HS-27A (cell line): Measurements from ENCODE around the gene NUMA1.

Experiments used
- DNase-seq: peaks from one replicate; pipeline ENCODE4 v3.0.0-alpha.2; 2012; ENCODE audit warnings: low read depth, missing footprints

NUMA1 gene

GRCh38 chr11:72080326-72081183 is at the start of gene NUMA1, which contains the start of gene LRRC51:
Gene NUMA1, minus strand, starts transcription at chr11:72080542. Its CDS starts 44,599 bp downstream, at chr11:72035943.
Gene LRRC51, plus strand, starts transcription at chr11:72080850. Its CDS starts 8,234 bp downstream, at chr11:72089084.
- DNase-seq: peak; percentile 100

GRCh38 chr11:72129381-72129780 is 49.0 kb upstream of the NUMA1 start:
- no peak for DNase-seq

- no peak for DNase-seq
Measured at GRCh38 chr11:72127923-72128322, 47.6 kb upstream of the NUMA1 start.

GRCh38 chr11:72125956-72126355 is 45.6 kb upstream of the NUMA1 start:
- no peak for DNase-seq

- DNase-seq: no peak
Measured at GRCh38 chr11:72124046-72124445, 43.7 kb upstream of the NUMA1 start.

GRCh38 chr11:72123117-72123653 is 42.8 kb upstream of the NUMA1 start:
- no peak for DNase-seq

- no peak for DNase-seq
Measured at GRCh38 chr11:72122607-72123006, 42.3 kb upstream of the NUMA1 start.

- no peak for DNase-seq
Measured at GRCh38 chr11:72120930-72121329, 40.6 kb upstream of the NUMA1 start.

- no peak for DNase-seq
Measured at GRCh38 chr11:72119198-72119597, 38.9 kb upstream of the NUMA1 start.

GRCh38 chr11:72116019-72116755 is 35.8 kb upstream of the NUMA1 start:
- no peak for DNase-seq

GRCh38 chr11:72114570-72114969 is 34.2 kb upstream of the NUMA1 start:
- DNase-seq: no peak

- no peak for DNase-seq
Measured at GRCh38 chr11:72112978-72113808, 32.9 kb upstream of the NUMA1 start.

- peak; percentile 99 for DNase-seq
Measured at GRCh38 chr11:72112143-72112977, 32.0 kb upstream of the NUMA1 start, which contains the start of gene ANAPC15. Gene ANAPC15, minus strand, starts transcription at chr11:72112695. Its CDS starts 1,419 bp downstream, at chr11:72111276.

- no peak for DNase-seq
Measured at GRCh38 chr11:72111300-72112142, 31.2 kb upstream of the NUMA1 start.

GRCh38 chr11:72105888-72106287 is 25.5 kb upstream of the NUMA1 start, which contains the start of gene TOMT:
Gene TOMT, plus strand, starts transcription at chr11:72105924. Its CDS starts 28 bp downstream, at chr11:72105952.
- DNase-seq: no peak

GRCh38 chr11:72103754-72104167 is 23.4 kb upstream of the NUMA1 start:
- DNase-seq: no peak

GRCh38 chr11:72102946-72103753 is 22.8 kb upstream of the NUMA1 start, which contains the start of gene LAMTOR1:
Gene LAMTOR1, minus strand, starts transcription at chr11:72103297. Its CDS starts 73 bp downstream, at chr11:72103224.
- peak; percentile 97 for DNase-seq

GRCh38 chr11:72102631-72102945 is 22.2 kb upstream of the NUMA1 start:
- no peak for DNase-seq

GRCh38 chr11:72102162-72102561 is 21.8 kb upstream of the NUMA1 start:
- no peak for DNase-seq
